Progenitor cell of endocrine pancreas (in vitro differentiated cells): ENCODE data around the gene ACP1. TPM values are rescaled to one million over a fixed set of nuclear protein-coding genes. Genes with fewer than 3 reads are reported as not detected.

Experiments
- DNase-seq: peaks from one replicate; pipeline ENCODE4 v3.0.0; 2021; ENCODE audit warnings: low spot score; ENCODE audit not compliant: unreplicated experiment
- H3K27ac Mint-ChIP-seq: 2 replicates; pipeline ENCODE4 v1.8.0; 2021; ENCODE audit warnings: mild to moderate bottlenecking, moderate library complexity, mixed read lengths
- H3K27me3 Mint-ChIP-seq: 2 replicates; pipeline ENCODE4 v1.8.0; 2021; ENCODE audit warnings: mixed read lengths
- H3K36me3 Mint-ChIP-seq: 2 replicates; pipeline ENCODE4 v1.8.0; 2022; ENCODE audit warnings: mixed read lengths; ENCODE audit not compliant: insufficient read depth
- H3K4me1 Mint-ChIP-seq: 2 replicates; pipeline ENCODE4 v1.8.0; 2021; ENCODE audit warnings: low read depth, mixed read lengths
- H3K4me3 Mint-ChIP-seq: 2 replicates; pipeline ENCODE4 v1.8.0; 2021; ENCODE audit warnings: low read depth, mild to moderate bottlenecking, moderate library complexity, mixed read lengths
- H3K9me3 Mint-ChIP-seq: 2 replicates; pipeline ENCODE4 v1.8.0; 2021; ENCODE audit warnings: low read depth, mixed read lengths
- CTCF ChIP-seq: fragments of 200-600 bp; sonication (generic); IDR thresholded peaks from one replicate; pipeline ENCODE4 v1.5.0; 2021; ENCODE audit warnings: antibody characterized with exemption, mild to moderate bottlenecking; ENCODE audit not compliant: unreplicated experiment
- total RNA-seq: library from RNA; stranded (reverse); gene quantifications from 2 replicates; pipeline ENCODE4 v1.2.1, GENCODE V29; 2021

The ACP1 gene
- total RNA-seq, 1 donor from 2014 or later, result 111 TPM

GRCh38 chr2:228518-229278 is 36.0 kb upstream of the ACP1 start:
- Mint-ChIP-seq H3K9me3 (no peaks in the 10 kb centered on the region), H3K36me3 (peaks cover 31% of the 10 kb centered on the region), H3K27ac (no peak overlapping the region), H3K4me3 (no peak overlapping the region), H3K4me1 (no peaks in the 10 kb centered on the region), H3K27me3 (no peaks in the 10 kb centered on the region)
- no peak for DNase-seq
- TF ChIP-seq CTCF, result no peak

GRCh38 chr2:231521-232185 is 33.1 kb upstream of the ACP1 start:
- H3K27ac Mint-ChIP-seq, result no peak overlapping the region
- DNase-seq, result no peak
- no peaks in the 10 kb centered on the region for H3K4me1 Mint-ChIP-seq
- peaks cover 24% of the 10 kb centered on the region for H3K36me3 Mint-ChIP-seq
- no peaks in the 10 kb centered on the region for H3K9me3 Mint-ChIP-seq
- no peaks in the 10 kb centered on the region for H3K27me3 Mint-ChIP-seq
- no peak overlapping the region for H3K4me3 Mint-ChIP-seq
- TF ChIP-seq CTCF, result no peak

- H3K4me3 Mint-ChIP-seq, result no peak overlapping the region
- DNase-seq, result no peak
- peaks cover 20% of the 10 kb centered on the region for H3K36me3 Mint-ChIP-seq
- H3K4me1 Mint-ChIP-seq, result no peaks in the 10 kb centered on the region
- H3K27ac Mint-ChIP-seq, result no peak overlapping the region
- no peaks in the 10 kb centered on the region for H3K27me3 Mint-ChIP-seq
- TF ChIP-seq CTCF, result no peak
- H3K9me3 Mint-ChIP-seq, result no peaks in the 10 kb centered on the region
Observed at GRCh38 chr2:233030-233429, 31.7 kb upstream of the ACP1 start.

GRCh38 chr2:234421-234820 is 30.3 kb upstream of the ACP1 start:
- no peaks in the 10 kb centered on the region for H3K9me3 Mint-ChIP-seq
- H3K27me3 Mint-ChIP-seq, result no peaks in the 10 kb centered on the region
- H3K4me3 Mint-ChIP-seq, result no peak overlapping the region
- DNase-seq, result no peak
- H3K36me3 Mint-ChIP-seq, result peaks cover 18% of the 10 kb centered on the region
- H3K27ac Mint-ChIP-seq, result no peak overlapping the region
- no peak for TF ChIP-seq CTCF
- no peaks in the 10 kb centered on the region for H3K4me1 Mint-ChIP-seq

GRCh38 chr2:236993-237539 is 27.7 kb upstream of the ACP1 start:
- Mint-ChIP-seq H3K36me3 (peaks cover 14% of the 10 kb centered on the region), H3K27me3 (no peaks in the 10 kb centered on the region), H3K4me3 (no peak overlapping the region), H3K27ac (no peak overlapping the region), H3K9me3 (no peaks in the 10 kb centered on the region), H3K4me1 (no peaks in the 10 kb centered on the region)
- no peak for TF ChIP-seq CTCF
- DNase-seq, result no peak
